ENCODE measurements around the gene ARHGEF25.
"Not testable (repeated sequence)": the region's sequence is repeated elsewhere in the genome, so short reads cannot be mapped to it uniquely, and the experiment has no call there.

ARHGEF25 gene

DNA sequence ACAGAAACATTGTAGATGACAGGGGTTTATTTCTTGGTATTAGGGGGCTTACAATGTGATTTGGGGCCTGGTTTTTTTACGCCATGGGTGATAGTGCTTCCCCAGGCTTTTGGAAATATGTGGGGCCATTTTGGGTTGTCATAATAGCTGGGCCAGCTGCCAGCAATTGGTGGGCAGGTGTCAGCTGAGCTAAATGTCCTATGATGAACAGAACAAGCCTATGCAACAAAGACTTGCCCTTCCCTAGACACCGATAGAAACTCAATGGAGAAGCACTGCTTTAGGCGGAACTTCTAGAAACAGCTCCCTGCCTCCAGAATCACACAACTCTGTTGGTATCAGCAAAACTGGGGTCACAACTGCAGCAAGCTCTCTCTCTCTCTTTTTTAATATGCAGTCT lies 26.9 kb downstream of the ARHGEF25 start:
- DNase-seq, result no peak

DNA sequence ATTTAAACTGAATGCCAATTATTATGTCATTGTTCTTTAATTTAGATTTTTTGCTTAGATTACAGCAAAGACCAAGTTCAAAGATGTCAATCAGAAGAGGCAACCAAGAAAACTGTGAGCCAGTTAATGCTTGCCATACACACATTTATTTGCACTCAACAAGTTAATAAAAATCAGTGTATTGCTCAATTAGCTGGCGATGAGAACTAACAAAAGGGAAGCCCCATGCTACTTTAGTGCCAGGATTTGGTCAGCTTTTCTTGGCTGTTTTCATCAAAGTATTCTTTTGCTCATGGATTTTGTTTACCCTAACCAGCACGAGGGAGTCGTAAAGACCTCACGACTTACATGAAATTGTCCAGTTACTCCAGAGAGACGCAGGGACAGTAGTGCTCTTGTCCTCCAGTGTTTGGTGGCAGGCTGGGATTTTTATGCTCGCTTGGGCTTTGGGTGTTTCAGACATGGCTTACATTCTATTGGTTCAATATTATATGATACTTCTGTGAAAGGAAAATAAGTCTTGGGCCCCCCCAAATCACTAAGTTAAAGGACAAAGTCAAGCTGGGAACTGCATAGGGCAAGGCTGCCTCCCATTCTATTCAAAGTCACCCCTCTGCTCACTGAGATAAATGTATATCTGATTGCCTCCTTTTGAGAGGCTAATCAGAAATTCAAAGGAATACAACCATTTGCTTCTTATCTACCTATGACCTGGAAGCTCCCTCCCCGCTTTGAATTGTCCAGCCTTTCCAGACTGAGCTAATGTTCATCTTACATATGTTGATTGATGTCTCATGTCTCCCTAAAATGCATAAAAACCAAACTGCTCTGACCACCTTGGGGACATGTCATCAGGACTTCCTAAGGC lies 29.2 kb downstream of the ARHGEF25 start:
- no peak for DNase-seq

DNA sequence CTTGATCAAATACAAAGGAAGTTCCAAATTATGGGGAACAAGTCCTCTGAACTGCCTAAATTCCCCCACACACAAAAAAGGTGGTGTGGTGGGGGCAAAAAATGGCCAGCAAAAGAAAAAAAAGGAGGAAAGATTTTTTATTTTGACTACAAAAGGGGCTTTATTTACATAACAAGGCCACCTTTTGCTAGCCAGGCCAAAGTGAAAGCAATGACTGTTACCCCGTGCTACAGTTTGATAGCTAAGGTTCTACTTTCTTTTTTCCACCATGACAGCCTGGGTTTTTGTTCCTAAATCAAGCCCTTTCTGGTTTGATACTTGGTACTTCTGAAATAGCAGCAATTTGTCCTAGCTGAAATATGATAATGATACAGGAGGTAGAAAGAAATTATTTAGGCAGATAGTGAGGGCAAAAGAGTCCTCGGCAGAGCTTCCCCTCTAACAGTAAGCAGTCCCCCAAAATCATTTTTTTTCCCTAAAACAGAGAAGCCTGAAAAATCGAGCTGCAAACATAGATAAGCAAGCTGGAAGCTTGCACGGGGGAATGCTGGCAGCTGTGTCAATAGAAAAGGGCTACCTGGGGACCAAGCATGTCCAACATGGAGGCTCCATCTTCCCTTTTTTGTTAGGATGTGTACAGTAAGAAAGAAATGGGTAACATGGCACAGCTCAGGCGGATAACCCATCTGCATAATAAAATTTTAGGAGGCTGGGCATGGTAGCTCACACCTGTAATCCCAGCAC lies 30.6 kb downstream of the ARHGEF25 start:
- DNase-seq, result no peak

DNA sequence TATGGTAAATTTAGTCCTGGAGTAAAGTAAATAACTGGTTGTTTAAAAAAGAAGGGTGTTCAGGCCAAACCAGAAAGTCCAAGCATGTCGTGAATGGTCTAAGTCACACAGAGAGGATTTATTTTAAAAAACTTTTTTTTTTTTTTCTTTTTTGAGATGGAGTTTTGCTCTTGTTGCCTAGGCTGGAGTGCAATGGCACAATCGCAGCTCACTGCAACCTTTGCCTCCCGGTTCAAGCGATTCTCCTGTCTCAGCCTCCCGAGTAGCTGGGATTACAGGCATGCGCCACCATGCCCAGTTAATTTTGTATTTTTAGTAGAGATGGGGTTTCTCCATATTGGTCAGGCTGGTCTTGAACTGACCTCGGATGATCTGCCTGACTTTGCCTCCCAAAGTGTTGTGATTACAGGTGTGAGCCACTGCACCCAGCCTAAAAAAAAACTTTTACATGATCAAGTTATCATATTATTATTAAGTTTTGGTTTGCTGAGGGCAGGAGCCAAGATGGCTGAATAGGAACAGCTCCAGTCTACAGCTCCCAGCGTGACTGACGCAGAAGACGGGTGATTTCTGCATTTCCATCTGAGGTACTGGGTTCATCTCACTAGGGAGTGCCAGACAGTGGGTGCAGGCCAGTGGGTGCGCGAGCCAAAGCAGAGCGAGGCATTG lies 34.9 kb downstream of the ARHGEF25 start:
- peak; percentile 47 for DNase-seq

DNA sequence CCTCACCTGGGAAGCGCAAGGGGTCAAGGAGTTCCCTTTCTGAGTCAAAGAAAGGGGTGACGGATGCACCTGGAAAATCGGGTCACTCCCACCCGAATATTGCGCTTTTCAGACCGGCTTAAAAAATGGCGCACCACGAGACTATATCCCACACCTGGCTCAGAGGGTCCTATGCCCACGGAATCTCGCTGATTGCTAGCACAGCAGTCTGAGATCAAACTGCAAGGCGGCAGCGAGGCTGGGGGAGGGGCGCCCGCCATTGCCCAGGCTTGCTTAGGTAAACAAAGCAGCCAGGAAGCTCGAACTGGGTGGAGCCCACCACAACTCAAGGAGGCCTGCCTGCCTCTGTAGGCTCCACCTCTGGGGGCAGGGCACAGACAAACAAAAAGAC lies 35.4 kb downstream of the ARHGEF25 start:
- DNase-seq, result not testable (repeated sequence)

DNA sequence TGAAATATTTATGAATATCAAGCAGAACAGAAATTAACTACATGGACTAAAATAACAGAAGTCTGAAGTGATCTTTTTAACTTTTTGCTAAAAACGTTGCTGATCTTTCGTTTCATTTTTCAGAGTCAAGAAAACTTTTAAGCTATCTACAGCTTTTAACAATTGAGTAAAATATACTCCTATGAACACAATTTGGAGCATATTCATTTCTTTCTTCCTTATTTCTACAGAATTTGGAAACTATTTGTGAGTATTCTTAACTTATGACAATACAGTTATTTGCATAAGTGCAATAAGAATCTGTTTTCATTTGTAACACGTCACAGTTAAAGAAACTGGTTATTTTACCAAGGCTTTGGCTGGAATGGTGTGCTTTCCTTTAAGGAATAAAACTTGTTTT lies 42.8 kb downstream of the ARHGEF25 start:
- no peak for DNase-seq

DNA sequence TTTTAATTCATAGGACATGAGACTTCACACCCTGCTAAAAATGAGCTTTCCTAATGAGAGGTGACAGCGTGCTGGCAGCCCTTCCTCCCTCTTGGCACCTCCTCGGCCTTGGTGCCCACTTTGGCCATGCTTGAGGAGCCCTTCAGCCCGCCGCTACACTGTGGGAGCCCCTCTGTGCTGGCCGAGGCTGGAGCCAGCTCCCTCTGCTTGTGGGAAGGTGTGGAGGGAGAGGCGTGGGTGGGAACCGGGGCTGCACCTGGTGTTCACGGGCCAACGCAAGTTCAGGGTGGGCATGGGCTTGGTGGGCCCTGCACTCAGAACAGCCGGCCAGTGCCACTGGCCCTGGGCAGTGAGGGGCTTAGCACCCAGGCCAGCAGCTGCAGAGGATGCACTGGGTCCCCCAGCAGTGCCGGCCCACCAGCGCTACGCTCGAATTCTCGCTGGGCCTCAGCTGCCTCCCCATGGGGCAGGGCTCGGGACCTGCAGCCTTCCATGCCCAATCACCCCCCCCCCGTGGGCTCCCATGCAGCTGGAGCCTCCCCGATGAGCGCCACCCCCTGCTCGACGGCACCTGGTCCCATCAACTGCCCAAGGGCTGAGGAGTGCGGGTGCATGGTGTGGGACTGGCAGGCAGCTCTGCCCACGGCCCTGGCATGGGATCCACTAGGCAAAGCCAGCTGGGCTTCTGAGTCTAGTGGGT lies 44.5 kb downstream of the ARHGEF25 start:
- DNase-seq, result no peak

DNA sequence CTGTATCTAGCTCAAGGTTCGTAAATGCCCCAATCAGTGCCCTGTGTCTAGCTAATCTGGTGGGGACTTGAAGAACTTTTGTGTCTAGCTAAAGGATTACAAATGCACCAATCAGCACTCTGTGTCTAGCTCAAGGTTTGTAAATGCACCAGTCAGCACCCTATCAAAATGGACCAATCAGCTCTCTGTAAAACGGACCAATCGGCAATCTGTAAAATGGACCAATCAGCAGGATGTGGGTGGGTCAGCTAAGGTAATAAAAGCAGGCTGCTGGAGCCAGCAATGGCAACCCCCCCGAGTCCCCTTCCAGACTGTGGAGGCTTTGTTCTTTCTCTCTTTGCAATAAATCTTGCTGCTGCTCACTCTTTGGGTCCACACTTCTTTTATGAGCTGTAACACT lies 45.2 kb downstream of the ARHGEF25 start:
- DNase-seq, result not testable (repeated sequence)

DNA sequence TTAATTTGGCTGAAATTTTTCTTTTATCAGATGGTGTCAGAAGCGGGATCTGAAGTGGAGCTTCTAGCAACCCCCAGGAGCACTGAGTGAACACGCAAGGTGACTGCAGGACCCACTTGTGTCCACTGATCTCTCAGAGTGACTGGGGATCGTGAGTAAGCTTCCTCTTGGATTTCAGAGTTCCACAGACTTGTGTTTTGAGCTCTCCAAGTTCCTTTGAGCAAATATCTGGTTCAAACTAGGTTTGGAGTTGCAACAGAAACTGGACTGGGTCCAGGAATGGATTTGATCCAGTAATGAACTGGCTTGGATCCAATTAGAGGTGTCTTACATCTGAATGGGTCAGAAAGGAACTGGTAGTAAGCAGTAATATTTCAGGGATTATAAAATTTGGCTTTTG lies 46.5 kb downstream of the ARHGEF25 start:
- peak; percentile 11 for DNase-seq

DNA sequence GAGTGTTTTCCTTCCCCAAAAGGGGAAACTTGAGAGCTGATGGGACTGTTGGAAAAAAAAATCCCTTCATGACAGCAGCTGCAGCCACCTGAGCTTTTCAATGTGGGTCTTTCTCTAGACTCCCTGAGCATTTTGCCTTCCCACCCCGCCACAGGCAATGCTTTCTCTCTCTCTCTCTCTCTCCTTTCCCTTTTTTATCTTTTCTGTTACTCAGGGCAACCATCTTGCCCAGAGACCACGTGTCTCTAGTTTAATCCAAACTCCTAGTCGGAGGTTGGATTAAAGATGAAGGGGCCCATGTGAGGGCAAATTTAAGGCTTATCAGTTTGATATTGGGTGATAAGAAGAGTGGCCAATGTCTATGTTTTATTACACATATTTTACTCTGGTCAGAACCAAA lies 47.7 kb downstream of the ARHGEF25 start:
- DNase-seq, result no peak

DNA sequence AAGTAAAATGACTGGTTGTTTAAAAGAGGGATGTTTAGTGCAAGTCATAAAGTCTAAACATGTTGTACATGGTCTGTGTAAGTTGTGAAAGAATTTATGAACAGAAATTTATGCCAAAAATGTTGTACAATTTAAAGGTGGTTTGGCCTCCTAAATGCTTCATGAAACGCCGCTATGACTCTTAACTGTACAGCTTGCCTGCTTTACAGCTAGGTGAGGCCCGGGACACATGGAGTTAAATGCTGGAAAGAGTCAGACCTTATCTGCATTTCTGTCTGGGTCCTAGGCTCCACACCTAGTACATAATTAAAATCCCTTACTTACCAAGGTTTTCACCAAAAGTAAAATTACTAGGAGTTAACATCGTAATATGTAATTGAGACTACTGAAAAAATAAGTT lies 50.1 kb downstream of the ARHGEF25 start:
- DNase-seq, result no peak

DNA sequence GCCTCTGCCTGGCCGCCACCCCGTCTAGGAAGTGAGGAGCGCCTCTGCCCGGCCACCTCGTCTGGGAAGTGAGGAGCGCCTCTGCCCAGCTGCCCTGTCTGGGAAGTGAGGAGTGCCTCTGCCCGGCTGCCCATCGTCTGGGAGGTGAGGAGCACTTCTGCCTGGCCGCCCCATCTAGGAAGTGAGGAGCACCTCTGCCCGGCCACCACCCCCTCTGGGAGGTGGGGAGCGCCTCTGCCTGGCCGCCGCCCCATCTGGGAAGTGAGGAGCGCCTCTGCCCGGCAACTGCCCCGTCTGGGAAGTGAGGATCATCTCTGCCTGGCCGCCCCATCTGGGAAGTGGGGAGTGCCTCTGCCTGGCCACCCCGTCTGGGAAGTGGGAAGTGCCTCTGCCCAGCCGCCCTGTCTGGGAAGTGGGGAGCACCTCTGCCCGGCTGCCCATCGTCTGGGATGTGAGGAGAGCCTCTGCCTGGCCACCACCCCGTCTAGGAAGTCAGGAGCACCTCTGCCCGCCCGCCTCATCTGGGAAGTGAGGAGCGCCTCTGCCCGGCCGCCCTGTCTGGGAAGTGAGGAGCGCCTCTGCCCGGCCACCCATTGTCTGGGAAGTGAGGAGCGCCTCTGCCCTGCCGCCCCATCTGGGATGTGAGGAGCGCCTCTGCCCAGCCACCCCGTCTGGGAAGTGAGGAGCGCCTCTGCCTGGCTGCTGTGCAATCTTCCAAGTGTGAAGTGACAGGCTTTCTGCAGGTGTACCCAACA lies 54.0 kb downstream of the ARHGEF25 start:
- not testable (repeated sequence) for DNase-seq
